ENCODE results near the gene ST6GAL1.
"Not testable (repeated sequence)": the region's sequence is repeated elsewhere in the genome, so short reads cannot be mapped to it uniquely, and the experiment has no call there.

ST6GAL1 gene

DNA sequence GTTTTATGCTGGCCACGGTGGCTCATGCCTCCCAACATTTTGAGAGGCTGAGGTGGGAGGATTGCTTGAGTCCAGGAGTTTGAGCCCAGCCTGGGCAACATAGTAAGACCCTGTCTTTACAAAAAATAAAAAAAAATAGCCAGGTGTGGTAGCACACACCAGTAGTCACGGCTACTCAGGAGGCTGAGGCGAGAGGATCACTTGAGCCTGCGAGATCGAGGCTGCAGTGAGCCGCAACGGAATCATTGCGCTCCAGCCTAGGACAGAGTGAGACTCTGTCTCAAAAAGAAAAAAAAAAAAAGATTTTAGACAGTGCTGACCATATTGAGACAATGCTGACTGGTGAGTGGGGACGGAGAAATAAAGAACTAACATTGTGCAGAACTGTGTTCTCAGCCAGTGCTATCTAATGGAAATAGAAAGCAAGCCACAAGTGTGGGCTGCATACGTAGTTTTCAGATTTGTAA, 67.2 kb downstream of the ST6GAL1 start:
- no peak for DNase-seq

DNA sequence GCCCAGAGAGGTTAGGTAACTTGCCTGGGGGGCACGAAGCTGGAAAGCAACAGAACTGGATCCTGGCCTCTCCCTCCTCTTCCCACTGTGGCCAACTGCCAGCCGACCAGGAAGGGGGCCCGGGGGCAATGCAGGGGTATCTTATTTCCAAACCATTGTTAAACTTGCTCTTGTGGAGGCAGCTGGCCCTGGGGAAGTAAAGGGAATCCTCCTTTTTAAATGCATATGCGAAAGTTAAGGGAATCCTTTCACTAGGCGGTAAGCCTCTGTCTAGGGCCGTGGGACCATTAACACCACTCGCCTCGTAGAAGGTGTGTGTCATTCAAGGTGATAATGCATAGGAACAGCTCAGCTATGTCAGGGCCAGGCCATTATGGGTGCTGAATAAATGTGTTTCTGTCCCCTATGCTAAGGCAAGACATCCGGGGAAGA, 68.6 kb downstream of the ST6GAL1 start:
- no peak for DNase-seq

DNA sequence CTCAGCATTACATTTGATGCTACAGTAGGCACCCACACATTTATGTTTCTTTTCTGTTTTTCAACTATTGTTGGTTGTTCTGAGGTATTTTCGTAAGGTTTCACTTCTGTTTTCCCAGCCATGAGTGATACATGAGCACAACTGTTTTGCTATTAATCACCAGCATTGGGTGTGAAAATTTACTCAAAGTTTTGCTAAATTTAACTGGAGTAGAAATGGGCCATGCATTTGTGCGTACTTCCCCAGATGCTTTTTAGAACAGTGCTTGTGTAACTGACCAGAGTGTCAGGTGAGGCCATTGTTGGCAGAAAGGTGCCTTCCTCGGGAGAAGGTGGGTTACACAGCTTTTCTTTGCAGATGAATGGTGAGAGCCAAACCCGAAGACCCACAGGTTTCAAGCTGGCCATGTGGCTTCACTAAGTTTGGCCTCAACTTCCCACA, 70.4 kb downstream of the ST6GAL1 start:
- no peak for DNase-seq

DNA sequence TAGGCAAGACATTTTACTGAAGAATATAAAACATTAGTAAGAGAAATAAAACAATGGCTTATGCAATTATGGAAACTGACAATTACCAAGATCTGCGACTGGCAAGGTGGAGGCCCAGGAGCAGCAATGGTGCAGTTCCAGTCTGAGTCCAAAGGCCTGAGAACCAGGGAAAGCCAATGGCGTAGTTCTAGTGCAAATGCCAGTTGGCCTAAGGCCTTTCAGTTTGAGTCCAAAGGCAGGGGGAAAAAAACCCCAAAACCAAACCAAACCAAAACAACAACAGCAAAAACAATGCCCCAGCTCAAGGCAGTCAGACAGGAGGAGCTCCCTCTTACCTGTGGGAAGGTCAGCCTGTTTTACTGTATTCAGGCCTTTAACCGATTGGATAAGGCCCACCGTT, 72.6 kb downstream of the ST6GAL1 start:
- DNase-seq, result no peak

DNA sequence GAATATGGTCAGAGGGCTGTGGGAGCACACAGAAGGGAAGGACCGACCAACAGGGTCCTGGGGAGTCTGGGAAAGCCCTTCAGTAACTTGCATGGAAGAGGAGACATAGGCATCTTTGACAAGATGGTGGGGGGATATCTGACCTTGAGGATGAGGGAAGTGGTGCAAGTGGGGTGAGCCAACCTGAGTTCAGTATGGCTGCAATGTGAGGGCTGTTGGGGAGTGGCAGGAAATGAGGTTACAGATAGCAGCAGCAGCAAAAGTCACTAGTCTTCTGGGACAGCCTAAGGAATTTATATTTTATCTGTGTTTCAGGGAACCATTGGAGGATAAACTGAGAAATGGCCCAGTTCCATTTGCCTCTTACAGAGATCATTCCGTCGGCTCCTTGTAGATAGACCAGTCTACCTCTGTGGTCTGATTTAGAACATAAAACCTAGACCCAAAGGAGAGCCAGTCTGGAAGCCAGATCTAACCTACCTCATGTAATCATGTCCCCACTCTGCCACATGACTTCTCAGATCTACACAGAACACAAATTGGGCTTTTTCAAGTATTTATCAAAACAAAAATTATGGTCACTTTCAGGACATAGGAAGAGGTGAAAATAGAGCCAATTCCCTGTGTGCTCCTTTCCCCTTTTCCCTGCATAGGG, 75.6 kb downstream of the ST6GAL1 start:
- no peak for DNase-seq

DNA sequence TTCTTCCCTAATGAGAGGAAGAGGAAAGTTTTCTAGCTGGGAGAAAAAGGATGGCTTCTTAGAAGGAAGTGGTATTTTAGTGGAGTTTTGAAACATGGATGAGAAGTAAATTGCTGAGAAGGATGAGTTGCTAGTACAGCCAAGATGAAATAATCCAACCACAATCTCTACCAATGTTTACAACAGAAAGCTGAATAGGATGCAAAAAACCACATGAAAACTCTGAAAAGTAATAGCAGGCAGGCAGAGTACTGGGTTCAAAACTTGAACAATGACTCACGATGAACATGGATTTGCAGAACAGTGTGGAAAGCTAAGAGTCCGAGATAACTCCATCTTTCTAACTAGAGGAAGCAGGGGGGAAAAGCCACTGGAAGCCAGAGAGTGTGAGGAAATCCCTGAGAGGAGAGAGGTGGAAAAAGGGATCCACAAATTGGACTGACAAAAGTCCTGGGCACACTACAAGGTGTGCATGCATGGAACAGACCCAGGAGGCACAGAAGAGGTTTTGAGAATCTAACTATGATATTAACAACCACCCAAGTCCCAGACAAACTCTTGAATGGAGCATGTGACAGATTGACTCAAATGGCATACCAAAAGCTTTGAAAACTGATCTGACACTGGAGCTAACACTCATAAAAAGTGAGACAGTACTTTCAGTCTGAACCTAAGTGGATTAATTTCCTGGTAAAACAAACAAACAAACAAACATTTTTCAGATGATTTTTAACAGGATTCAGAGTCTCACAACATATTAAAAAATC, 76.7 kb downstream of the ST6GAL1 start:
- DNase-seq, result no peak

DNA sequence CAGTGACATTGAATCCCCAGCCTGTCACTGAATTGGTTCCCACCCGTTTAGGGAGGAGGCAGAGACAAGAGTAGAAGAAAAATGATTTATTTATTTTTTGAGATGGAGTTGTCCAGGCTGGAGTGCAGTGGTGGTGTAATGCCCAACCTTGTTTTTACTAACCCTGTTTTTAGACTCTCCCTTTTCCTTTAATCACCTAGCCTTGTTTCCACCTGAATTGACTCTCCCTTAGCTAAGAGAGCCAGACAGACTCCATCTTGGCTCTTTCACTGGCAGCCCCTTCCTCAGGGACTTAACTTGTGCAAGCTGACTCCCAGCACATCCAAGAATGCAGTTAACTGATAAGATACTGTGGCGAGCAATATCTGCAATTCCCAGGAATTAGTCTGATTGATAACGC, 80.1 kb downstream of the ST6GAL1 start:
- not testable (repeated sequence) for DNase-seq

DNA sequence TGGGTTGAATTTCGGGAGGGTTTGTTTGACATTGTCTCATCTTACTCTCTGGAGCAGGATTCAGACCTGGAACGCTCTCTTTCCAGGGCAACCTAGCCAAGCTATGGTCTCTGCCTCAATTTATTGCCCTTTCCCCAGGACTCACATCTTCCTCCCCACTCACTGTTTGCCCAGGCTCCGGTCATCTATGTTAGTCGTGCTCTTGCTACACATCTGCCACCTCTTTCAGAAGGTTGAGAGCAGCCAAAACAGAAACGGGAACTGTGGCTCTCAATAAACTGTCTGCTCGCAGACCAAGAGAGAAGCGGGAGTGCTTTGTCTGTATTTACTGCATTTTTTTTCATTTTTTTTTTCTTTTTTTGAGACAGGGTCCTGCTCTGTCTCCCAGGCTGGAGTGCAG, 81.6 kb downstream of the ST6GAL1 start:
- no peak for DNase-seq

DNA sequence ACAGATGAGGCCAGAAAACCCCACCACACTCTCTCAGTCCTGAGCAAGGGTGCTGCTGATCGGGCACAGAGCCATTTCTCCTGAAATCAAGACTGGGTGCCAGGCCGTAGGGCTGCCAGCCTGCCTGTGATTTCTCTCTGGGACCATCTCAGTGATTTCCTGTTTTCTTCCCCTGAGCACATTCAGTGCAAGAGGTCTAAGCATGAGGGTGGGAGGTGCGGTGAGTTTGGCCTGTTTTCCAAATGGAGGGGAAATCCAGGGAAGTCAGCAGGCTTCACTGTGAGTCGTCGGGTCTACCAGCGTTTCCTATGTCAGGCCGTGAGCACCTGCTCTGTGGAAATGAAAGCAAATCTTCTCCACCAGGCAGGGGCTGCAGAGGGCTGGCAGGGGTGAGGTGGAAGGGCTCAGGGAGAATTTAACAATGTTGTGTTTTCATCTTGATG, 82.3 kb downstream of the ST6GAL1 start:
- no peak for DNase-seq

DNA sequence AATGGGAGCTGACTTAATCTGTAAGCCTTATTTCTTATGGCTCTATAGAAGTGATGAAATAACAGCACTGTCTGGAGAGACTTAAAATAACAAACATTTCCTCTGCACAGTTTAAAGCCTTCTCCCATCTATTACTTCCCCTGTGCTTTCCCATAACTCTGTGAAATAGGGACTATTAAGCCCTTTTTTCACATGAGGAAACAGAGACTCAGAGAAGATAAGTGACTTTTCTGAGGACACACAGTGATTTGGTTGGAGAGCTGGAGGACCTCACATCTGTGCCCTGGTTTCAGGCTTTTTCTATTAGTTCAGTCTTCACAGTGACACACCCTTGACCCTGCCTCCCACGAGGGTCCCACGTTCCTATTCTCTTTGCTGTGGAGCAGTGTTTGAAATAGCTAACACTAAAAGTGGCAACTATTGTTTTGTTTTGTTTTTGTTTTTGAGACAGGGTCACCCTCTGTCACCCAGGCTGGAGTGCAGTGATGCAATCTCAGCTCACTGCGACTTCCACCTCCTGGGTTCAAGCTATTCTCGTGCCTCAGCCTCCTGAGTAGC, 82.9 kb downstream of the ST6GAL1 start:
- DNase-seq, result no peak

DNA sequence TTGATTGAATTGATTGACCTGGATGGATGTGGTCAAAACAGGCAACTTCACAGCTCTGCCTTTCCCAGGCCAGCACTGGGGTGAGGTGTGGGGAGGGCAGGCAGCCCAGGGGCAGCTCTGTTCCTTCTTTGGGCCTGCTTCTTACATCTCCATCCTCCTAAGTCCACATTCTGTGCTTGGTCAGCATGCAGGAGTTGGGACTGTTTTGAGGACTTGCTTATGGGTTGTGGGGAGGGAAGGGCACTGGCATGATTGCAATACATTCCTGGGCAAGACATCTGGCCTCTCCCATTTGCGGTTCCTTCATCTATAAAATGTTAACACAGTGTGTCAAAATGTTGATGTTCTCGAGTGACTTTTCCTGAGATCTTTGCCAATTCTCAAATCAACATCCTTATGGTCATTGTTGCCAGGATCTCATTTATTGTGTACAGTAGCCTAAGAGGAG, 84.1 kb downstream of the ST6GAL1 start:
- DNase-seq, result no peak

DNA sequence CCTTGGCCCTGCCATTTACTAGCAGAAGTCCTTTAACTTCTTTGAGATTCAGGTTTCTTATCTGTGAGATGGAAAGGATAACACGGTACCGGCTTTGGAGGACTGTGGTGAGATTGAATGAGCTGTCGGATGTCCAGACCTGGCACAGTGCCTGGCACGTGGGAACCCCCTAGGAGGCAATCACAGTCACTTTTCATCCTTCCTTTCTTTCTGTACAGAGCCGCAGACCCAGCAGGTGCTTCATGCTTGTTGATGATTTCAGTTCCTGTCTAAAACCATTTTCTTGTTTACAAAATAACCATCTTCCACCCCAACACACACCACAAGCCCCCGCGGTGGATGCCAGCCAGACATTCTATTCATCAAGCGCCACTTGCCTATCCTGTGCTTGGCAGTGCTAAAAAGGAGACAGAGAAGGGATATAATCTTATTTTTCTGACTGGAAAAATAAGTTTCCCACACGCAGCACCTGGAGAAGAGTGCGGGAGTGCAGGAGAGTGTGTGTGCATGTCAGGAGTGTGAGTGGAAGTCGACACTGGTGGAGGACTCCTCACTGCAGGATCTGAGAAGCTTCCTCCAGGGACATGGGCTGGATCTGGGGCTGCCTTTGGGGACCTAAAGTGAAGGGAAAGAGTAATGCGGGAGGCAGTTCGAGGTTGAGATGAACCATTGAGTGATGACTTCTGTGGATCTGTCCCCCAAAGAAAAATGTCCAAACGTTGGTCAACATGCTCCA, 85.7 kb downstream of the ST6GAL1 start:
- DNase-seq, result no peak

DNA sequence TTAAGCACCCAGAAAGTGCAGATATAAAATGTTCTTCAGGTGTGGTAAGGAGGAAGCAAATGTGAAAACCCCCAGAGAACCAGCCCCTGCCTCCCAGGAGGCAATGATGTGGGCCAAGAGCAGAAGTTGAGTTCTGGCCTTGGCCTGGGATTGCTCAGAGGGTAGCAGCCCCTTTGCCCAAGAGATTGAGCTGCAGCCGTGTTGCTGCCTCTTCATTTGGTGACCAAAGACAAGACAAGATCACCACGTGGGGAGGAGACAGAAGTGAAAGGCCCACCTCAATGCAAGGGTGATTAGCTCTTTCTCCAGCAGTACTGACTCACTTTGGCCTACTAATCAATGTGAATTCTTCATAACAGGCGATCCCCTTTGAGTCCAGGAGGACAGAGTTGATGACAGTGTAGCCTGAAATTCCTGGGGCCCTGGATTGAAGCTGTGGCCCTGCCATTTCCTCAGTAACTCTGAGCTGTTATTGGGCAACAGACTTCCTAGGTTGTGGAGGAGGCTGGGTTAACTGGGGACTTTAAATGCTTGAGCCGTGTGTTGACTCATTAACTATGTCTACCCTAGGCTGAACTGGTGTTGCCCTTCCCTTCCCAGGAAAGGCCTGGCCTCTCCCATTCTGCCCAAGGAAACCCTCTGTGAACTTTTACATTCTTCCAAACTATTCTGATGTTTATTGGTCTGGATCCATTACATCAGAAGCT, 86.5 kb downstream of the ST6GAL1 start:
- no peak for DNase-seq

DNA sequence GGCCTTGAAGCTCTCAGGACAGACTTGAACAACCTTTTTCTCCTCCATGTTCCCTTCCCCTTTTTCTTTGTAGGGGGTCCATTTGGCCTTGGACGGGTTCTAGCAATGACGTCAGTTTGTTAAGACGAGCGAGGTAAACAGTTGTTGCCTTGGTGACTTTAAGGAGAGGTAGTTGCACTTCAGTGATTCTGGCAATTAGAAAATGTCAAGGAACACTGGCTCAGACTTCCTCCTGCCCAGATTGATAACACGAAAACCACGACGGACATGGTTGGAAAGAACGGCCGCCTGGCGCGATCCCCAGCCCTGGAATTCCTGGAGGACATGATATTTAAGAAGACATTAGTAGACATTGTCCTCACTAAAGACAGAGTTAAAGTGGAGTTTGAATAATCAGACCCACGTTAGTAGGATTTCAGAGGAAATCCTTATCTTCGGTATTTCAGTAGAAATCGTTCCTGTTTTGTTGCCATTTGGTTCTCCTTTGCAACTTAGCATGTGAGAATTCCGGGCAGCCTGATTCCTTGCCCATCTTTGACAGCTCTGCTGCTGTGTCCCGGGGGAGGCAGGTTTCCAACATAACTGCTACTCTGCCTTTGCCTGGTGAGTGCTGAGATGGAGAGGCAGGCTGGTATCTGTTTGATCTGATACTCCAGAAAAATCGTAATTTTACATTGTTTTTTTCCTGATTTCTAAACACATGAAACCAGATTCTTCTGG, 87.3 kb downstream of the ST6GAL1 start:
- no peak for DNase-seq

DNA sequence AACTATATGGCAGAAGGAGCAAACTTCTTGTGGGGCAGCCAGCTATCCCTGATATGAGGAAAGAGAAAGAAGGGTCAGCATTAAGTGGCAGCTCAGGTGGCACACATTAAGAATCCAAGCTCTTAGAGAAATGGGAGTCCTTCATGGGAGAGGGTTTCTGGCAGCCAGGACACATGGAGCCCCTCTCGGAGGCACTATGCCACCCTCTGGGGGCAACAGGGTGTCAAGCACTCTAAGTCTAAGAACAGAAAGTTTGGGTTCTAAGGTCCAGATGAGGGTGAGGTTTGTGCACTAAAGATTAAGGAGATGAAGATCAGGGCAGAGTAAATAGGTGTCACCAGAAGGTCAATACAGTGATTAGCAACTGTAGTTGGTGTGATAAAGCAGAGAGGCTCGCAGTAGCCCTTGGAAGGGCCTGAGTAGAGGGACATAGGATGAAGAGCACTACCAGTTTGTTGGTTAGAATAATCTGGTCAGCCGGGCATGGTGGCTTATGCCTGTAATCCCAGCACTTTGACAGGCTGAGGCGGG, 89.3 kb downstream of the ST6GAL1 start:
- DNase-seq, result no peak

DNA sequence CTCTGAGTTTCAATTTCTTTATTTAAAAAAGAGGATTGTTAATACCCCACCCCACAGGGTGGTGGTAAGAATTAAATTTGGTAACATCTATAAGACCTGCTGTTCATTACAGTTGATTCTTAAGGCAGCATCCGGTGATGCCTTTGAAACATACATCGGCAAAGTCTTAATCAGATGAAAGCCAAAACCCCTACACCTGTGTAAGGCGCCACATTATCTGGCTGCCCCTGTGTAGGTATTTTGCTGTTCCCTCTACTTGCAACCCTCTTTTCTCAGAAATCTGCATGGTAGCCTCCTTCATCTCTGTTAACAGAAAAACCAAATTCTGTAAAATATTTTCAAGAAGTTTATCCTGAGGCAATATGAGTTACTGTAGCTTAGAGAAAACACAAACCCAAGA, 90.0 kb downstream of the ST6GAL1 start:
- DNase-seq, result no peak

DNA sequence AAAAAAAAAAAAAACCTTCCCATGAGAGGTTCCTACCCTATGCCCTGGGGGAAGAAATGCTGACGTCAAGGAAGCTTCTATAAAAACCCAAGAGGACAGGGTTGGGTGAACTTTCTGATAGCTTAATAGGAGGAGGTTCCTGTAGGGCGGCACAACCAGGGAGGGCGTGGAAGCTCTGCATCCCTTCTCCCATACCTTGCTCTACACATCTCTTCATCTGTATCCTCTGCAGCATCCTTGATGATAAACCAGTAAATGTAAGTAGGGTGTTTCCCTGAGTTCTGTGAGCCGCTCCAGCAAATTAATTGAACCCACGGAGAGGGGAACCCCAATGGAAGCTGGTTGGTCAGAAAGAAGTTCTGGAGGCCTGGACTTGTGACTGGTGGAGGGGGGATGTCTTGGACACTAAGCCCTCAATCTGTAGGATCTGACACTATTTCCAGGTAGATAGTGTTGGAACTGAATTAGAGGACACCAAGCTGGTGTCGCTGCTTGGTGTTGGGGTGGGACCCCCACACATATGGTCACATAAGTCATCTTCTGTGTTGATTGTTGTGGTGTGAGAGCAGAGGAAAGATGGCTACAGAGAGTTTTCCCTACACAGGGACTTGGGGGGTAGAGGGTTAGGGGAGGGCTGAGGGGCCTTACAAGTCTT, 91.5 kb downstream of the ST6GAL1 start:
- no peak for DNase-seq

DNA sequence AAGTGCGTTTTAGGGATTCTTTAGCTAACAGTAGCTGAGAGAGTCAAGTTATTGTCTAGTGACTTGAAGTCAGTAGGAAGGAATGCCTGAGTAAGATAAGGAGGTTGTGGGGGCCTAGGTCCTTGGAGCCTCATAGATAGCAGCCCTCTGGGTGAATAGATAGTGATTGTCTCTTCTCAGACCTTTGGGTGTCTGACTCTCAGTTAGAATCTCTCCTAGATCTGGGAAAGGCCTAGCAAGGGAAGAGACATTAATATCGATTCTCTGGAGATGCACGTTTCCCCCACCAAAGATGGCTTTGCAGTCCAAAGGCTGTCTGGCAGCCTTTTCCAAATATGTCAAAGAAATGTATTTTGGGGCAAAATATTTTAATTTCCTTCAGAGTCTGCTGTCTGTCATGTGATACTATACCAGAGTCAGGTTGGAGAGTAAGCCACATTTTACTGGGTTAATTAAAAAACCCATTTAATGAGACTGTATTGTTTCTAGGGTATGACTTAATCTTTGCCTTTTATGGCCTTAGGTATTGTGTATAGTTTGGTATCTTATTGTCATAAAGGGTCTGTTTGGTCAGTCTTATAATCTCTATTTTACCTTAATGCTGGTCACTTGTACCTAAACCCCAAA, 92.2 kb downstream of the ST6GAL1 start:
- DNase-seq, result no peak

DNA sequence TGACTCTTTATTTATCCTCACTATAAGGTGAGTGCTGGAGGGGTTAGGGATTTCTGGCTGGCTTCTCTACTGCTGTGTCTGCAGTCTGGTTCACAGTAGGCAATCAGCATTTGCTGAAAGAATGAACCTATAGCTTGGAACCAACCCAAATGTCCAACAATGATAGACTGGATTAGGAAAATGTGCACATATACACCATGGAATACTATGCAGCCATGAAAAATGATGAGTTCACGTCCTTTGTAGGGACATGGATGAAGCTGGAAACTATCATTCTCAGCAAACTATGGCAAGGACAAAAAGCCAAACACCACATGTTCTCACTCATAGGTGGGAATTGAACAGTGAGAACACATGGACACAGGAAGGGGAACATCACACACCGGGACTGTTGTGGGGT, 93.0 kb downstream of the ST6GAL1 start:
- not testable (repeated sequence) for DNase-seq

DNA sequence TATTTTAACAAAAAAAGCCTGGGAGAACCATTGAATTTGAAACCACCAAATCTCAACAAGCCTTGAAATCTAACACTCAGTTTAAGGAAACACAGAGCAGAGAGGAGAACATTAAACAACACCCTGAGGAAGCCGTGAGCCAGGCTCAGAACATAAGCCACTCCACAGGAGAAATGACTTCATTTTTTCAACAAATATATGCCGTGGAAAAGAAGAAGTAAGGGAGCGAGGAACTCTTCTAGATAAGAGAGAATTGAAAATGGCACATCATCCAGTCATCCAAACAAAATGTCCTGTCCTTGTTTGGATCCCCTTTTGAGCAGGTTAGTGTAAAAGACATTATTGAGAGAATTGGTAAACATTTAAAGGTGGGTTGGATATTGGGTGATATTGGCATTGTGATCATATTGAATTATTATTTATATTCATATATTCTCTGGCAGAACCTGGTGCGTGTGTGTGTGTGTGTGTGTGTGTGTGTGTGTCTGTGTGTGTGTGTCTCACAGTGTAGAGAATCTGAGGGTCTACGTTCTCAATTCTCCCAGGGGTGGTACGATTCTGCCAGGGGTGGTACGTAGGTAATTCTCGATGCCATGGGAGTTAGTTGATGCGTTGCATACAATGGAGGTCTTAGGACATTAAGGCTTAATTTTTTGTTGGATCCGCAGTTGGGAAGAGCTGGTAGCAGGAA, 94.4 kb downstream of the ST6GAL1 start:
- no peak for DNase-seq

Measured in retina (tissue), 1 donor.